ENCODE measurements around the gene COL16A1.

COL16A1 gene

GRCh38 chr1:31657020-31657804, 46.6 kb downstream of the COL16A1 start:
- TF ChIP-seq ZFX (IDR thresholded peaks at IDR 0.05), result no peak
- TF ChIP-seq CTCF (conservative IDR thresholded peaks at IDR 0.05), result no peak
- no peak overlapping the region for H3K27ac ChIP-seq

GRCh38 chr1:31655756-31656155, 48.1 kb downstream of the COL16A1 start:
- TF ChIP-seq CTCF (conservative IDR thresholded peaks at IDR 0.05), result no peak
- no peak for TF ChIP-seq ZFX (IDR thresholded peaks at IDR 0.05)
- no peak overlapping the region for H3K27ac ChIP-seq

GRCh38 chr1:31655104-31655503, 48.7 kb downstream of the COL16A1 start:
- TF ChIP-seq ZFX (IDR thresholded peaks at IDR 0.05) (no peak), CTCF (conservative IDR thresholded peaks at IDR 0.05) (no peak)
- H3K27ac ChIP-seq, result no peak overlapping the region

GRCh38 chr1:31654474-31654776, 49.4 kb downstream of the COL16A1 start:
- H3K27ac ChIP-seq, result no peak overlapping the region
- no peak for TF ChIP-seq ZFX (IDR thresholded peaks at IDR 0.05)
- no peak for TF ChIP-seq CTCF (conservative IDR thresholded peaks at IDR 0.05)

- TF ChIP-seq ZFX (IDR thresholded peaks at IDR 0.05), result no peak
- no peak for TF ChIP-seq CTCF (conservative IDR thresholded peaks at IDR 0.05)
- no peak overlapping the region for H3K27ac ChIP-seq
Measured at GRCh38 chr1:31653717-31654473, 49.9 kb downstream of the COL16A1 start.

- TF ChIP-seq CTCF (conservative IDR thresholded peaks at IDR 0.05) (no peak), ZFX (IDR thresholded peaks at IDR 0.05) (no peak)
- no peak overlapping the region for H3K27ac ChIP-seq
Measured at GRCh38 chr1:31652891-31653499, 50.8 kb downstream of the COL16A1 start.

- no peak overlapping the region for H3K27ac ChIP-seq
Measured at GRCh38 chr1:31651766-31652165, 52.1 kb downstream of the COL16A1 start.

More at GRCh38 chr1:31651766-31652165, 52.1 kb downstream of the COL16A1 start:
- no peak for TF ChIP-seq ZFX (IDR thresholded peaks at IDR 0.05)
- no peak for TF ChIP-seq CTCF (conservative IDR thresholded peaks at IDR 0.05)
